DND-41 (cell line): ENCODE results near the gene POFUT2.

Experiments
- ATAC-seq: fragments of 200-7000 bp; cut with Tn5 transposase; 3 replicates; pipeline ENCODE4 v1.9.1; 2021; ENCODE audit warnings: low read depth; ENCODE audit not compliant: insufficient read depth
- DNase-seq: peaks from one replicate; pipeline ENCODE4 v3.0.0-alpha.2; 2020
- H2AFZ ChIP-seq: 2 replicates; pipeline ENCODE4 v1.6.0; 2012; ENCODE audit warnings: low read depth, low read length
- H3K27ac ChIP-seq: 2 replicates; pipeline ENCODE4 v1.5.1; 2012; ENCODE audit warnings: low read length, inconsistent platforms
- H3K27me3 ChIP-seq: fragments of 200-600 bp; sonication (generic); 2 replicates; pipeline ENCODE4 v1.6.0; 2012; ENCODE audit warnings: low read length, mild to moderate bottlenecking, inconsistent platforms; ENCODE audit not compliant: insufficient read depth, poor library complexity
- H3K36me3 ChIP-seq: 2 replicates; pipeline ENCODE4 v1.5.1; 2012; ENCODE audit warnings: low read length, inconsistent platforms; ENCODE audit not compliant: insufficient read depth
- H3K4me1 ChIP-seq: 2 replicates; pipeline ENCODE4 v1.5.1; 2012; ENCODE audit warnings: mild to moderate bottlenecking, low read length; ENCODE audit not compliant: insufficient read depth
- H3K4me2 ChIP-seq: 2 replicates; pipeline ENCODE4 v1.6.0; 2012; ENCODE audit warnings: mild to moderate bottlenecking, moderate library complexity, low read length, inconsistent platforms; ENCODE audit not compliant: insufficient read depth
- H3K4me3 ChIP-seq, 2 experiments: fragments of 200-600 bp in 1 of 2; shearing (Covaris generic) in 1 of 2; 2 replicates each; pipeline ENCODE4 v1.5.1; 2012 to 2016; ENCODE audit warnings: inconsistent platforms in 2 of 2, low read length in 2 of 2, mild to moderate bottlenecking in 2 of 2, low read depth in 1 of 2, moderate library complexity in 1 of 2
- H3K79me2 ChIP-seq: 2 replicates; pipeline ENCODE4 v1.6.0; 2012; ENCODE audit warnings: low read length, inconsistent platforms; ENCODE audit not compliant: insufficient read depth
- H3K9ac ChIP-seq: 2 replicates; pipeline ENCODE4 v1.6.0; 2012; ENCODE audit warnings: low read depth, mild to moderate bottlenecking, inconsistent platforms, low read length, moderate library complexity
- H3K9me3 ChIP-seq: 2 replicates; pipeline ENCODE4 v1.5.1; 2012; ENCODE audit warnings: low read length, moderate library complexity, mild to moderate bottlenecking, inconsistent platforms; ENCODE audit not compliant: insufficient read depth, severe bottlenecking
- H4K20me1 ChIP-seq: 2 replicates; pipeline ENCODE4 v1.6.0; 2012; ENCODE audit warnings: low read length; ENCODE audit not compliant: insufficient read depth
- CTCF ChIP-seq: IDR thresholded peaks from 2 replicates; pipeline ENCODE4 v1.5.1; 2012; ENCODE audit warnings: borderline replicate concordance, low read length, moderate library complexity, mild to moderate bottlenecking; ENCODE audit not compliant: poor library complexity, severe bottlenecking; ENCODE audit errors: extremely low read depth
- EZH2 ChIP-seq: IDR thresholded peaks from 3 replicates; pipeline ENCODE4 v1.6.1; 2012; ENCODE audit warnings: borderline replicate concordance, low read depth, mild to moderate bottlenecking, moderate library complexity, low read length, inconsistent platforms; ENCODE audit not compliant: severe bottlenecking

POFUT2 gene

GRCh38 chr21:45254460-45254930 is 33.2 kb downstream of the POFUT2 start:
- Histone ChIP-seq H3K4me3 (no peak overlapping the region), H3K27me3 (no peaks in the 10 kb centered on the region), H3K27ac (no peak overlapping the region), H3K36me3 (no peaks in the 10 kb centered on the region), H4K20me1 (no peaks in the 10 kb centered on the region; the same call in none of the 2 replicates), H3K9me3 (no peaks in the 10 kb centered on the region), H2AFZ (no peak overlapping the region), H3K79me2 (no peaks in the 10 kb centered on the region), H3K4me1 (no peaks in the 10 kb centered on the region), H3K9ac (no peak overlapping the region), H3K4me2 (no peak overlapping the region)
- ATAC-seq, result no peak
- DNase-seq, result no peak
- TF ChIP-seq CTCF (no peak), EZH2 (no peak)

DNA sequence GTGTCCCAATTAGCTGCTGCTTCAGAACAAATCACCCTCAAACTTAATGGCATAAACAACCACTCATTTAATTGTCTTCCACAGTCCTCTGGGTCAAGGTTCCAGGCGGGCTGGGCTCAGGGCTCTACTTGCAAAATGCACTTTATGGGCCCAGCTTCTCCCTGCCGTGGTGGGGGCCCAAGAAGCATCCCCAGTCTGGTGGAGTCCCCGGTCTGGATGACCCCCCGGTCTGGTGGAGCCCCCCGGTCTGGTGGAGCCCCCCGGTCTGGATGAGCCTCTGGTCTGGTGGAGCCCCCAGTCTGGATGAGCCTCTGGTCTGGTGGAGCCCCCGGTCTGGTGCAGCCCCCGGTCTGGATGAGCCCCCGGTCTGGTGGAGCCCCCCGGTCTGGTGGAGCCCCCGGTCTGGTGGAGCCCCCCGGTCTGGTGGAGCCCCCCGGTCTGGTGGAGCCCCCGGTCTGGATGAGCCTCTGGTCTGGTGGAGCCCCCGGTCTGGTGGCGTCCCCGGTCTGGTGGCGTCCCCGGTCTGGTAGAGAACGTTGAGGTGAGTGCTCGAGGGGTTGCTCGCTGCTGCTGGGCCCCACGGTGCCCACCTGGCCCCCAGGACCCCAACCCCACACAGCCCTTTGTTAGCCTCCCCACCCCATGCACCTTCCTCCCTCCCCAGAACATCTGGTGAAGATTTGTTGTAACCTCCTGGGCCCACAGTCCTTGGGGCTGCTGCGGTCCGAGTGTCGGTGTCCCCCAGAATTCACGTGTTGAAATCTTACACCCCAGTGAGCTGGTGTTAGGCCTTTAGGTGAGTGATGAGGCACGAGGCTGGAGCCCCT is 33.8 kb downstream of the POFUT2 start:
- Histone ChIP-seq H3K9me3 (no peaks in the 10 kb centered on the region), H3K4me3 (no peak overlapping the region), H3K36me3 (no peaks in the 10 kb centered on the region), H3K27me3 (no peaks in the 10 kb centered on the region), H3K27ac (no peak overlapping the region), H3K79me2 (no peaks in the 10 kb centered on the region), H2AFZ (no peak overlapping the region), H3K4me2 (no peak overlapping the region), H3K9ac (no peak overlapping the region), H3K4me1 (no peaks in the 10 kb centered on the region), H4K20me1 (no peaks in the 10 kb centered on the region; the same call in none of the 2 replicates)
- ATAC-seq (no peak), DNase-seq (no peak)
- TF ChIP-seq CTCF (no peak), EZH2 (no peak)

- Histone ChIP-seq H3K27me3 (no peaks in the 10 kb centered on the region), H3K9ac (no peak overlapping the region), H3K9me3 (no peaks in the 10 kb centered on the region), H4K20me1 (no peaks in the 10 kb centered on the region; the same call in none of the 2 replicates), H2AFZ (no peak overlapping the region), H3K4me1 (no peaks in the 10 kb centered on the region), H3K4me2 (no peak overlapping the region), H3K27ac (no peak overlapping the region), H3K4me3 (no peak overlapping the region), H3K79me2 (no peaks in the 10 kb centered on the region), H3K36me3 (no peaks in the 10 kb centered on the region)
- TF ChIP-seq CTCF, result no peak
- no peak for TF ChIP-seq EZH2
- DNase-seq, result no peak
- ATAC-seq, result no peak
These were observed 34.5 kb downstream of the POFUT2 start for GRCh38 chr21:45253180-45253579.
